C1 segment of cervical spinal cord (tissue), 14 donors: ENCODE measurements around the gene SLC35F6.
"Not testable (repeated sequence)": the region's sequence is repeated elsewhere in the genome, so short reads cannot be mapped to it uniquely, and the experiment has no call there.

Experiments used
- DNase-seq, 14 donors: peaks; one replicate each; lab custom pipeline; 2025; lab: John Stamatoyannopoulos, UW

SLC35F6 gene

GRCh38 chr2:26756337-26756736 lies 7.7 kb upstream of the SLC35F6 start:
- DNase-seq = no peak

- DNase-seq = peak in 1 of 14 donors; percentile 6
These were observed 6.0 kb upstream of the SLC35F6 start for GRCh38 chr2:26757873-26758789.

GRCh38 chr2:26758790-26759321 lies 5.2 kb upstream of the SLC35F6 start:
- no peak for DNase-seq

- DNase-seq = no peak
These were observed 4.2 kb upstream of the SLC35F6 start for GRCh38 chr2:26759845-26760244.

GRCh38 chr2:26760991-26761390 lies 3.1 kb upstream of the SLC35F6 start:
- not testable (repeated sequence) for DNase-seq

- DNase-seq = no peak
These were observed 1.1 kb upstream of the SLC35F6 start for GRCh38 chr2:26763019-26763418.

GRCh38 chr2:26764906-26765305 lies 822 bp downstream of the SLC35F6 start:
- DNase-seq = peak in 1 of 14 donors; percentile 33

- no peak for DNase-seq
These were observed 1.6 kb downstream of the SLC35F6 start for GRCh38 chr2:26765475-26766200.

- DNase-seq = no peak
These were observed 3.0 kb downstream of the SLC35F6 start for GRCh38 chr2:26767129-26767528.

GRCh38 chr2:26767894-26768487 lies 3.9 kb downstream of the SLC35F6 start:
- peak in 1 of 14 donors; percentile 12 for DNase-seq

- no peak for DNase-seq
These were observed 4.6 kb downstream of the SLC35F6 start for GRCh38 chr2:26768759-26769088.

GRCh38 chr2:26769089-26769761 lies 5.1 kb downstream of the SLC35F6 start:
- DNase-seq = peak in 12 of 14 donors; percentile 17 to 86 (median 60)

- peak in 12 of 14 donors; percentile 12 to 79 (median 44) for DNase-seq
These were observed 7.0 kb downstream of the SLC35F6 start for GRCh38 chr2:26770986-26771586.

- peak in 12 of 14 donors; percentile 28 to 87 (median 74) for DNase-seq
These were observed 8.2 kb downstream of the SLC35F6 start for GRCh38 chr2:26772064-26773001.

GRCh38 chr2:26776195-26776800 lies 12.2 kb downstream of the SLC35F6 start:
- DNase-seq = no peak

GRCh38 chr2:26778098-26778497 lies 14.0 kb downstream of the SLC35F6 start:
- peak in 1 of 14 donors; percentile 59 for DNase-seq

GRCh38 chr2:26778507-26778906 lies 14.4 kb downstream of the SLC35F6 start:
- no peak for DNase-seq

GRCh38 chr2:26780203-26780760 lies 16.2 kb downstream of the SLC35F6 start:
- no peak for DNase-seq
